Neural progenitor cell (in vitro differentiated cells): Measurements from ENCODE around the gene THOC2. TPM values are rescaled to one million over a fixed set of nuclear protein-coding genes. Genes with fewer than 3 reads are reported as not detected.
"Not testable (repeated sequence)": the region's sequence is repeated elsewhere in the genome, so short reads cannot be mapped to it uniquely, and the experiment has no call there.

Experiments
- DNase-seq: peaks from one replicate; pipeline ENCODE4 v3.0.0-alpha.2; 2016; ENCODE audit warnings: low spot score
- H2AFZ ChIP-seq: fragments of 200-600 bp; sonication (generic); replicated peaks from 2 replicates; pipeline ENCODE4 v1.6.1; 2016; ENCODE audit warnings: antibody characterized with exemption
- H3F3A ChIP-seq: fragments of 200-600 bp; sonication (generic); 2 replicates; pipeline ENCODE4 v1.6.1; 2016; ENCODE audit warnings: antibody characterized with exemption, low read depth
- H3K27ac ChIP-seq: fragments of 200-600 bp; sonication (generic); 2 replicates; pipeline ENCODE4 v1.5.1; 2016; ENCODE audit warnings: mild to moderate bottlenecking
- H3K27me3 ChIP-seq: fragments of 200-600 bp; sonication (generic); 2 replicates; pipeline ENCODE4 v1.6.1; 2016; ENCODE audit warnings: mild to moderate bottlenecking, moderate library complexity
- H3K36me3 ChIP-seq: fragments of 200-600 bp; sonication (generic); 2 replicates; pipeline ENCODE4 v1.5.1; 2016
- H3K4me1 ChIP-seq: fragments of 200-600 bp; sonication (generic); 2 replicates; pipeline ENCODE4 v1.6.1; 2016; ENCODE audit warnings: mixed run types
- H3K4me2 ChIP-seq: fragments of 200-600 bp; sonication (generic); 2 replicates; pipeline ENCODE4 v1.6.1; 2016
- H3K4me3 ChIP-seq: fragments of 200-600 bp; sonication (generic); 2 replicates; pipeline ENCODE4 v1.5.1; 2016
- H3K79me2 ChIP-seq: fragments of 200-600 bp; sonication (generic); 2 replicates; pipeline ENCODE4 v1.6.1; 2016; ENCODE audit warnings: low read depth
- H3K9ac ChIP-seq: fragments of 200-600 bp; sonication (generic); 2 replicates; pipeline ENCODE4 v1.6.1; 2016
- H3K9me3 ChIP-seq: fragments of 200-600 bp; sonication (generic); 2 replicates; pipeline ENCODE4 v1.5.1; 2016; ENCODE audit warnings: low read depth
- H4K20me1 ChIP-seq: fragments of 200-600 bp; sonication (generic); 2 replicates; pipeline ENCODE4 v1.6.1; 2016; ENCODE audit warnings: low read depth
- H3K27ac Mint-ChIP-seq: 3 replicates; pipeline ENCODE4 v1.8.0; 2021; ENCODE audit warnings: mixed read lengths
- H3K27me3 Mint-ChIP-seq: 2 replicates; pipeline ENCODE4 v1.8.0; 2022; ENCODE audit warnings: low read depth, mild to moderate bottlenecking, inconsistent platforms, moderate library complexity, mixed read lengths; ENCODE audit not compliant: insufficient read depth
- H3K36me3 Mint-ChIP-seq: 3 replicates; pipeline ENCODE4 v1.8.0; 2021; ENCODE audit warnings: mixed read lengths
- H3K4me1 Mint-ChIP-seq: 3 replicates; pipeline ENCODE4 v1.8.0; 2021; ENCODE audit warnings: mixed read lengths
- H3K4me3 Mint-ChIP-seq: 3 replicates; pipeline ENCODE4 v1.8.0; 2021; ENCODE audit warnings: mild to moderate bottlenecking, moderate library complexity, mixed read lengths
- H3K9me3 Mint-ChIP-seq: 3 replicates; pipeline ENCODE4 v1.8.0; 2020; ENCODE audit warnings: mixed read lengths
- EZH2 ChIP-seq: fragments of 200-600 bp; sonication (generic); IDR thresholded peaks from 2 replicates; pipeline ENCODE4 v1.6.1; 2017; ENCODE audit warnings: antibody characterized with exemption, mild to moderate bottlenecking, moderate library complexity
- EZH2phosphoT487 ChIP-seq: fragments of 200-600 bp; sonication (generic); IDR thresholded peaks from 2 replicates; pipeline ENCODE4 v1.6.1; 2017; ENCODE audit warnings: antibody characterized with exemption
- total RNA-seq: library from RNA; depleted of rRNA; stranded (reverse); fragments of >200 nt; gene quantifications from 2 replicates; pipeline ENCODE4 v1.2.3, GENCODE V29; 2015; ENCODE audit warnings: low replicate concordance
- TF ChIP-seq, protein P1 (sequence below): fragments of 200-600 bp; sonication (generic); IDR thresholded peaks from 2 replicates; pipeline ENCODE4 v1.5.1; 2017; ENCODE audit warnings: antibody characterized with exemption, mild to moderate bottlenecking

The THOC2 gene
- total RNA-seq, 1 donor from 2014 or later = 201 TPM

DNA sequence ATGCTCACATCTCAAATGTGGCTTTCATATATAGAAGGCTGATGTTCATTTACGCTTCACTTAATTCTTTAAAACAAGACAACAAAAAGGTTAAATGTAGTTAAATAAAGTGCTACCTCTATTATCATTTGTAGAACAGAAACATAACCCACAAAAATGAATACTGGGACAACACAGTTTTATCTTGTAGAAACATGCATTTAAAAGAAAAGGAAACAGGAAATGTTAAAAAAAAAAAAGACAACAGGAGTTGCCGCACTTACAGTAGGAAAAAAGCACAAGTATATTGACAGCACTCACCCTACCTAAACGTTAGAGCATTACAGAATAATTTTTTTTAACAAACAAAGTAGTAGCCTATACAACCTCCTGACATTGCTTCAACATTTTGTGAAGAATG lies 4.8 kb downstream of the THOC2 start:
- no peak for DNase-seq
- no peak overlapping the region for H2AFZ ChIP-seq
- Mint-ChIP-seq H3K4me3 (no peak overlapping the region), H3K27ac (no peak overlapping the region), H3K4me1 (peaks cover 14% of the 10 kb centered on the region), H3K27me3 (no peaks in the 10 kb centered on the region), H3K36me3 (peaks cover 5% of the 10 kb centered on the region), H3K9me3 (peaks cover 10% of the 10 kb centered on the region)
- H4K20me1 ChIP-seq = peaks cover 51% of the 10 kb centered on the region
- no peaks in the 10 kb centered on the region for H3K27me3 ChIP-seq
- no peaks in the 10 kb centered on the region for H3K4me1 ChIP-seq
- no peak overlapping the region for H3K4me3 ChIP-seq
- H3K9me3 ChIP-seq = no peaks in the 10 kb centered on the region
- TF ChIP-seq EZH2 (no peak), EZH2phosphoT487 (no peak)
- TF ChIP-seq, protein P1, sequence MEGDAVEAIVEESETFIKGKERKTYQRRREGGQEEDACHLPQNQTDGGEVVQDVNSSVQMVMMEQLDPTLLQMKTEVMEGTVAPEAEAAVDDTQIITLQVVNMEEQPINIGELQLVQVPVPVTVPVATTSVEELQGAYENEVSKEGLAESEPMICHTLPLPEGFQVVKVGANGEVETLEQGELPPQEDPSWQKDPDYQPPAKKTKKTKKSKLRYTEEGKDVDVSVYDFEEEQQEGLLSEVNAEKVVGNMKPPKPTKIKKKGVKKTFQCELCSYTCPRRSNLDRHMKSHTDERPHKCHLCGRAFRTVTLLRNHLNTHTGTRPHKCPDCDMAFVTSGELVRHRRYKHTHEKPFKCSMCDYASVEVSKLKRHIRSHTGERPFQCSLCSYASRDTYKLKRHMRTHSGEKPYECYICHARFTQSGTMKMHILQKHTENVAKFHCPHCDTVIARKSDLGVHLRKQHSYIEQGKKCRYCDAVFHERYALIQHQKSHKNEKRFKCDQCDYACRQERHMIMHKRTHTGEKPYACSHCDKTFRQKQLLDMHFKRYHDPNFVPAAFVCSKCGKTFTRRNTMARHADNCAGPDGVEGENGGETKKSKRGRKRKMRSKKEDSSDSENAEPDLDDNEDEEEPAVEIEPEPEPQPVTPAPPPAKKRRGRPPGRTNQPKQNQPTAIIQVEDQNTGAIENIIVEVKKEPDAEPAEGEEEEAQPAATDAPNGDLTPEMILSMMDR = no peak
- no peaks in the 10 kb centered on the region for H3K36me3 ChIP-seq
- no peaks in the 10 kb centered on the region for H3F3A ChIP-seq
- peaks cover 98% of the 10 kb centered on the region for H3K79me2 ChIP-seq
- no peak overlapping the region for H3K9ac ChIP-seq
- no peak overlapping the region for H3K27ac ChIP-seq
- H3K4me2 ChIP-seq = no peak overlapping the region

DNA sequence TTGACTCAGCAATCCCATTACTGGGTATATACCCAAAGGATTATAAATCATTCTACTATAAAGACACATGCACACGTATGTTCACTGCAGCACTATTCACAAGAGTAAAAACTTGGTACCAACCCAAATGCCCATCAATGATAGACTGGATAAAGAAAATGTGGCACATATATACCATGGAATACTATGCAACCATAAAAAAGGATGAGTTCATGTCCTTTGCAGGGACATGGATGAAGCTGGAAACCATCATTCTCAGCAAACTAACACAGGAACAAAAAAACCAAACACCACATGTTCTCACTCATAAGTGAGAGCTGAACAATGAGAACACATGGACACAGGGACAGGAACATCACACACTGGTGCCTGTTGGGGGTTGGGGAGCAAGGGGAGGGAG lies 10.7 kb downstream of the THOC2 start:
- DNase-seq, H3K4me1 Mint-ChIP-seq, H3K9ac ChIP-seq, H3K36me3 ChIP-seq, H2AFZ ChIP-seq, H3K4me3 Mint-ChIP-seq, H3F3A ChIP-seq, H3K4me1 ChIP-seq, H3K27me3 ChIP-seq, H3K9me3 ChIP-seq, H3K27me3 Mint-ChIP-seq, H3K4me2 ChIP-seq, H3K4me3 ChIP-seq, H3K27ac Mint-ChIP-seq, H3K27ac ChIP-seq: not testable (repeated sequence)
- peaks cover 14% of the 10 kb centered on the region for H3K36me3 Mint-ChIP-seq
- Histone ChIP-seq H4K20me1 (peaks cover 17% of the 10 kb centered on the region), H3K79me2 (peaks cover 100% of the 10 kb centered on the region)
- peaks cover 14% of the 10 kb centered on the region for H3K9me3 Mint-ChIP-seq

DNA sequence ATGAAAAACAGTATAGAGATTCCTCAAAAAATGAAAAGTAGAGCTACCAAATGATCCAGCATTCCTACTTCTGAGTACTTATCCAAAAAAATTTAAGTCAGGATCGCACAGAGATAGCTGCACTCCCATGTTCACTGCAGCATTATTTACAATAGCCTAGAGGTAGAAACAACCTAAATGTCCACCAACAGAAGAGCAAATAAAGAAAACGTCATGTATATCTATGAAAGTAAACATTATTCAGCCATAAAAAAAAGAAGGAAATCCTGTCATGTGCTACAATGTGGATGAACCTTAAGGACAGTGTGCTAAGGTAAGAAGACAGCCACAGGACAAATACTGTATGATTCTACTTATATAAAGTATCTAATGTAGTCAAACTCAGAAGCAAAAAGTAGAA lies 12.4 kb downstream of the THOC2 start:
- H3K27me3 Mint-ChIP-seq = no peaks in the 10 kb centered on the region
- Histone ChIP-seq H3K4me3 (no peak overlapping the region), H3K79me2 (peaks cover 100% of the 10 kb centered on the region), H3K9ac (no peak overlapping the region), H3K27ac (no peak overlapping the region), H4K20me1 (peaks cover 9% of the 10 kb centered on the region), H3K36me3 (no peaks in the 10 kb centered on the region), H2AFZ (no peak overlapping the region), H3K9me3 (peaks cover 9% of the 10 kb centered on the region), H3F3A (no peaks in the 10 kb centered on the region), H3K4me1 (no peaks in the 10 kb centered on the region), H3K27me3 (no peaks in the 10 kb centered on the region), H3K4me2 (no peak overlapping the region)
- H3K27ac Mint-ChIP-seq = no peak overlapping the region
- peaks cover 21% of the 10 kb centered on the region for H3K36me3 Mint-ChIP-seq
- H3K4me3 Mint-ChIP-seq = no peak overlapping the region
- no peak for DNase-seq
- TF ChIP-seq, protein P1 = no peak
- TF ChIP-seq EZH2 = no peak
- TF ChIP-seq EZH2phosphoT487 = no peak
- no peaks in the 10 kb centered on the region for H3K4me1 Mint-ChIP-seq
- peaks cover 26% of the 10 kb centered on the region for H3K9me3 Mint-ChIP-seq

DNA sequence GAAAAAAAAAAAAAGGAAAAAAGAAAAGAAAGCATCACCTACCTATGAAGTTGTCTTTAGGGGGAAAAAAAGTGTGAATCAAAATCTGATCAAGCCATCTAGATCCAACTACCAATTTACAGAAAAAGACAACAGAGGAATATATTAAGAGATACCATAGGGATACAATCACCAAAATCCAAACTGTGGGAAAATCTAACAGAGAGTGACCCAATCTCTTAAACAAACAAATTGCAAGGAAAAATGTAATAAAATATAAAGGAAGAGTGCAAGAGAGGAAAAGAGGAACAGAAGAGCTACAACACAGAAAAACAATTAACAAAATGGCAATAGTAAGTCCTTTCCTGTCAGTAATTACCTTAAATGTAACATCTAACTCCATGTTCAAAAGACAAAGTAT lies 19.0 kb downstream of the THOC2 start:
- H3K27ac ChIP-seq = no peak overlapping the region
- no peak overlapping the region for H3K4me2 ChIP-seq
- H3K4me1 ChIP-seq = no peaks in the 10 kb centered on the region
- no peaks in the 10 kb centered on the region for H3K27me3 ChIP-seq
- no peak overlapping the region for H3K27ac Mint-ChIP-seq
- H3K9me3 ChIP-seq = peaks cover 12% of the 10 kb centered on the region
- DNase-seq = no peak
- no peaks in the 10 kb centered on the region for H3F3A ChIP-seq
- H3K79me2 ChIP-seq = peaks cover 72% of the 10 kb centered on the region
- peaks cover under 1% of the 10 kb centered on the region for H3K27me3 Mint-ChIP-seq
- no peaks in the 10 kb centered on the region for H3K4me1 Mint-ChIP-seq
- TF ChIP-seq EZH2 (no peak), EZH2phosphoT487 (no peak)
- TF ChIP-seq, protein P1 = no peak
- peaks cover 34% of the 10 kb centered on the region for H3K9me3 Mint-ChIP-seq
- peaks cover 4% of the 10 kb centered on the region for H4K20me1 ChIP-seq
- H2AFZ ChIP-seq = no peak overlapping the region
- no peaks in the 10 kb centered on the region for H3K36me3 ChIP-seq
- no peak overlapping the region for H3K4me3 ChIP-seq
- H3K4me3 Mint-ChIP-seq = no peak overlapping the region
- H3K36me3 Mint-ChIP-seq = peaks cover 21% of the 10 kb centered on the region
- no peak overlapping the region for H3K9ac ChIP-seq
